ENCODE results near the gene PLAGL1. TPM values are rescaled to one million over a fixed set of nuclear protein-coding genes. Genes with fewer than 3 reads are reported as not detected.

The PLAGL1 gene
- total RNA-seq, 1 donor from 2014 or later: 83.1 TPM

GRCh38 chr6:143980921-143981320, 27.1 kb downstream of the PLAGL1 start:
- H3K4me3 Mint-ChIP-seq (ENCODE audit: unreplicated experiment): no peak overlapping the region
- no peak for TF ChIP-seq CTCF (IDR thresholded peaks at IDR 0.05)
- DNase-seq (ENCODE audit: low spot score): no peak
- no peak overlapping the region for H3K27ac Mint-ChIP-seq (ENCODE audit: unreplicated experiment)
- no peaks in the 10 kb centered on the region for H3K36me3 Mint-ChIP-seq (ENCODE audit: low read depth)
- H3K9me3 Mint-ChIP-seq (ENCODE audit: low read depth): no peaks in the 10 kb centered on the region
- H3K4me1 Mint-ChIP-seq (ENCODE audit: low read depth): peaks cover 10% of the 10 kb centered on the region
- H3K27me3 Mint-ChIP-seq (ENCODE audit: low read depth): no peaks in the 10 kb centered on the region

GRCh38 chr6:143976806-143977349, 31.2 kb downstream of the PLAGL1 start:
- Mint-ChIP-seq H3K36me3 (ENCODE audit: low read depth) (no peaks in the 10 kb centered on the region), H3K9me3 (ENCODE audit: low read depth) (no peaks in the 10 kb centered on the region), H3K27me3 (ENCODE audit: low read depth) (no peaks in the 10 kb centered on the region), H3K4me1 (ENCODE audit: low read depth) (peaks cover 22% of the 10 kb centered on the region), H3K27ac (ENCODE audit: unreplicated experiment) (no peak overlapping the region), H3K4me3 (ENCODE audit: unreplicated experiment) (no peak overlapping the region)
- DNase-seq (ENCODE audit: low spot score): no peak
- TF ChIP-seq CTCF (IDR thresholded peaks at IDR 0.05): no peak

GRCh38 chr6:143974089-143974488, 34.0 kb downstream of the PLAGL1 start:
- TF ChIP-seq CTCF (IDR thresholded peaks at IDR 0.05): no peak
- no peaks in the 10 kb centered on the region for H3K36me3 Mint-ChIP-seq (ENCODE audit: low read depth)
- H3K4me3 Mint-ChIP-seq (ENCODE audit: unreplicated experiment): no peak overlapping the region
- DNase-seq (ENCODE audit: low spot score): no peak
- no peaks in the 10 kb centered on the region for H3K27me3 Mint-ChIP-seq (ENCODE audit: low read depth)
- H3K4me1 Mint-ChIP-seq (ENCODE audit: low read depth): peaks cover 39% of the 10 kb centered on the region
- no peaks in the 10 kb centered on the region for H3K9me3 Mint-ChIP-seq (ENCODE audit: low read depth)
- H3K27ac Mint-ChIP-seq (ENCODE audit: unreplicated experiment): no peak overlapping the region

- no peak for TF ChIP-seq CTCF (IDR thresholded peaks at IDR 0.05)
- Mint-ChIP-seq H3K4me1 (ENCODE audit: low read depth) (peaks cover 43% of the 10 kb centered on the region), H3K36me3 (ENCODE audit: low read depth) (no peaks in the 10 kb centered on the region), H3K27me3 (ENCODE audit: low read depth) (no peaks in the 10 kb centered on the region), H3K9me3 (ENCODE audit: low read depth) (no peaks in the 10 kb centered on the region), H3K27ac (ENCODE audit: unreplicated experiment) (no peak overlapping the region), H3K4me3 (ENCODE audit: unreplicated experiment) (no peak overlapping the region)
- DNase-seq (ENCODE audit: low spot score): no peak
Measured at GRCh38 chr6:143973097-143973966, 34.7 kb downstream of the PLAGL1 start.

GRCh38 chr6:143971482-143972205, 36.4 kb downstream of the PLAGL1 start:
- no peak for DNase-seq (ENCODE audit: low spot score)

More at GRCh38 chr6:143971482-143972205, 36.4 kb downstream of the PLAGL1 start:
- no peaks in the 10 kb centered on the region for H3K27me3 Mint-ChIP-seq (ENCODE audit: low read depth)
- no peaks in the 10 kb centered on the region for H3K36me3 Mint-ChIP-seq (ENCODE audit: low read depth)
- H3K9me3 Mint-ChIP-seq (ENCODE audit: low read depth): no peaks in the 10 kb centered on the region
- H3K27ac Mint-ChIP-seq (ENCODE audit: unreplicated experiment): peak overlapping the region; percentile 25
- H3K4me3 Mint-ChIP-seq (ENCODE audit: unreplicated experiment): no peak overlapping the region
- no peak for TF ChIP-seq CTCF (IDR thresholded peaks at IDR 0.05)
- peaks cover 45% of the 10 kb centered on the region for H3K4me1 Mint-ChIP-seq (ENCODE audit: low read depth)
